GM21576 (cell line): ENCODE data around the gene ZMIZ1.

Experiments used
- ATAC-seq: cut with Tn5 transposase; IDR thresholded peaks from one replicate; pipeline ENCODE4 v1.9.1; 2021; ENCODE audit warnings: mild to moderate bottlenecking, moderate library complexity; ENCODE audit not compliant: unreplicated experiment

Gene ZMIZ1

DNA sequence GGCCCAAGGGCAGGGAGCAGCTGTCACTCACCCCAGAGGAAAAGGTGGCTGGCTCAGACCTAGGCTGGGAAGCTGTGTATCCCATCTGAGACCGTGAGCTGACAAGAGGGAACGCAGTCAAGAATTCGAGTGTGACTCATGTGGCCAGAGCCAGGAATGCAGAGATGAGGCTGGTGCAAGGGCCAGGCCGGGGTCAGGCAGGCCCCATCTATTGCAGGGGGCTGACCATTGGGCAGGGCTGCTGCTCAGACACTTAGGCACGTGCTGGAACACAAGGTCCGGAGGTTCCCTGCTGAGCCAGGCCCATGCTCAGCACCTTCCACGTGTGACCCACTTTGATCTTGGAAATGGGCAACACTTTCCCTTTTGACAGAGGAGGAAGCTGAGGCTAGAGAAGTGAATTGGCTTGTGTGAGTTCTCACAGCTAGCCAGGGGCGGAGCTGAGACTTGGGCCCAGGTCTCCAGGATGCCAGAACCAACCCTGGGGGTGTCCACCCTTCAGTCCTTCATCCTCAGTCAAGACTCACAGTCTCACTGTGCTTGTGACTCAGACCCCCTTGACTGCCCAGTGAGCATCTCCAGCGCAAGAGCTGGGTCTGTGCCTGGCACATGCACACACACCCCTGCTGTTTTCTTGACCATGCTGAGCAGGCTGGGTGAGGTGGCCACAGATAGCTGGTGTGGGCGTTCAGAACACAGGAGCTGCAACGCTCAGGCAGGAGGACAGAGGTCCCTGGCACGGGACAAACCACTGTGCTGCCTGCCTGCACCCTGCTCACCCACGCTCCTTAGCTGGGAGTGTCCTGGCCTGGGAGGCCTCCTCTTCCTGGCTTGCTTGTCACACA lies 230.9 kb downstream of the ZMIZ1 start:
- ATAC-seq = no peak

DNA sequence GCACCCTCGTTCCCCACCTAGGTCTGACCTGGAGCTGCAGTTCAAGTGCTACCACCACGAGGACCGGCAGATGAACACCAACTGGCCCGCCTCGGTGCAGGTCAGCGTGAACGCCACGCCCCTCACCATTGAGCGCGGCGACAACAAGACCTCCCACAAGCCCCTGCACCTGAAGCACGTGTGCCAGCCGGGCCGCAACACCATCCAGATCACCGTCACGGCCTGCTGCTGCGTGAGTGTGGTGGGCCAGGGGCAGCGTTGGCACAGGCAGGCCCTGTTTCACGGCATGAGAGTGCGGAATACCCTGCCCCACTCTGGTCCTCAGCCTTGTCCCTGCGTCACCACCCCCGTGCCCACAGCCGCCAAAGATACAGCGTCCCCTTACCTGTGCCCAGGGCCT lies 231.9 kb downstream of the ZMIZ1 start:
- no peak for ATAC-seq

DNA sequence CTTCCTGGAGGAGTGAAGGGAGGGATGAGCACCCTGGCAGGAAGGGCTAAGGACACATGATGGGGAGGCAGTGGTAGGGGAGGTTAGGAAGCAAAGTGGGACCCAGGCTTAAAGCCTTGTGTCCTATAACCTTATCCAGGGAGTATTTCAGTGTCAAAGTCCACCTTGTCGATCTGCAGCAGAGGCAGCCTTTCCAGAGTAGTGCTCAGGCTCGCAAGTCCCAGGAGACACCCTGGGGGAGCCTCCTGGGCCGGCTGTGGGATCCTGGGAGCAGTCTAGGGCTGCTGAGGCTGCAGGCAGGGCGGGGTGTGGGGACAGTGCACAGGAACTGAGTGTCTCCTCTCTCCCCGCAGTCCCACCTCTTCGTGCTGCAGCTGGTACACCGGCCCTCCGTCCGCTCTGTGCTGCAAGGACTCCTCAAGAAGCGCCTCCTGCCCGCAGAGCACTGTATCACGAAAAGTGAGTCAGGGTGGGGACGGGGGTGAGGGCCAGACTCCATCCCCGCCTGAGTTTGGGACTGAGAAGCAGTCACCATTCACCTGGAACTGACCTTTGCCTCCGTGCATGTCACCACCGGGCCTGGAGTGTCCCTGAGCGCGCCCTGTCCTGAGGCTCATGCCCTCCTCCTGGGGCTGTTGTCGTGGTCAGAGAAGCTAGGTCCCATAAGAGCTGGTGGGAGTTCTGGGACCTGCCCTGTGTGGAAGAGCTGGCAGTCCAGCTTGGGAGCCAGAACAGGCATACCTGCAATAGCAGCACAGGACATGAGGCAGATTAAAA lies 233.2 kb downstream of the ZMIZ1 start:
- no peak for ATAC-seq

DNA sequence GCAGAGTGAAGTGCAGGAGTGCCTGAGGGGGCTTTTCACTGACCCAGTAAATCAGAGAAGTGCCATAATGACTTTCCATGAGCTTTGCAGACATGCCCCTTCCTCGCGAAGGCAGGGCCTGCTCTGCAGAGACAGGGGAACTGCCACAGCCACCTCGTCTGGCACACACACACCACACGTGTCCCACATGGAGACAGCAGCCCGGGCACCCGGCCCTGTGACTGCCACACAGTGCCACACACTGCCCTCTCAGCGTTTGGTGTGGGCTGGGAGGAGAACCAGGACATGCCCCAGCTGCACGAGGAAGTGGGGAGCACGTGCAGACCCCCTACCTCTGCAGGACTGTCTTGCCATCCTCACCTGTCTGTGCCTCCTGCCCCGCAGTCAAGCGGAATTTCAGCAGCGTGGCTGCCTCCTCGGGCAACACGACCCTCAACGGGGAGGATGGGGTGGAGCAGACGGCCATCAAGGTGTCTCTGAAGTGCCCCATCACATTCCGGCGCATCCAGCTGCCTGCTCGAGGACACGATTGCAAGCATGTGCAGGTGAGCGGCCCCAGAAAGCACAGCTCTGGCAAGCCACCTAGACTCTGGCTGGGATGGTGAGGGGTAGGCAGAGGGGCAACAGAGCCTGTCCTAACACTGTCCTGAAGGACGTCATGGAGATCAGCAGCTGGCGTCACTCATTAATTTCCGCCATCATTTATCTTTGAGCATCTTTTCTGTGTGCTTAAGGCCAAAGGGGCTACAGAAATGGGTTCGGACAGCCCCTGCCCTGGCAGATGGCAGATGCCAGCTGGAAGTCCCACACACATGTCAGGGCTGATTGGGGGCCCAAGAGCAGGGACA lies 235.1 kb downstream of the ZMIZ1 start:
- ATAC-seq = no peak

DNA sequence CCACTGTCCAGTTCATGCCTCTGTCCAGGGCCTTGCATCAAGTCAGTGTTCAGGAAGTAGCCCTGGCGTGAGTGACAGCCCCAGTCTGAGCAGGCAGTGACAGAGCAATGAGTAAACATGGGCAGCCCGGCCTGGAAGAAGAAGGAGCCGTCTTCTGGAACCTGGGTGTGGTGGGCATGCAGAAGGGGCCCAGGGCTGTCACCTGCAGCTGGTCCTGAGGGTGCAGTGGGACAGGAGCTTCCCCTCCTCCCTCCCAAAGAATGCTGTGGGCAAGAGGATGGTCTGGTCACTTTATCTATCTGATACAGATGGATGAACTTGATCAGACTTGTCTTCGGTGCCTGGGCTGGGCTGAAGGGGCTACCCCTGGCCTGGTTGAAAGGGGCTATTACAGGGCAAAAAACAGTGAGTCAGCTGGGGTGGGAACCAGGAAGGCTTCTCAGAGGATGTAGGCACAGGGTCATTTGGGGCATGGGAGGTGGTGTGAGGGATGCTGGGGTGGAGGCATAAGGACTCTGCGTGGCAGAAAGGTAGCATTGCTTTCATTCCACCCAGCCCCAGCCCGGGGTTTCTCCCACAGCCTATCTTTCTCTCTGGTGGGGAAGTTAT lies 235.8 kb downstream of the ZMIZ1 start:
- no peak for ATAC-seq

DNA sequence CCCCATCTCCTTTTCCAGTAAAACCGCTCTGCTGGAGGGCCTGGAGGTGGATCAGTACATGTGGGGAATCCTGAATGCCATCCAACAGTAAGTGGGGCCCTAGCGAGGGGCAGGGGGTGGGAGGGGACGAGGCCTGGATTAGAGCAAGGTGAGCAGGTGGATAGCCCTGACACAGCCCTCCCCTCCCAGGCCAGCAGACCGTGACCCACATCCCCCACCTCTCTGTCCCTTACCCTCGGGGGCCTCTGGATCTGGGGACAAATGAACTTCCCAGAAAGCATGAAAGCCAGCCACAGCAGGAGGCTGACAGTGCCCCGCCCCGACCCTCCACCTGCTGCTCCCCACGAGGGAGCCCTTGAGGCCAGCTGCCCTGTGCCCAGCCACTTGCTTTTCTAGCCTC lies 236.7 kb downstream of the ZMIZ1 start:
- ATAC-seq = no peak

DNA sequence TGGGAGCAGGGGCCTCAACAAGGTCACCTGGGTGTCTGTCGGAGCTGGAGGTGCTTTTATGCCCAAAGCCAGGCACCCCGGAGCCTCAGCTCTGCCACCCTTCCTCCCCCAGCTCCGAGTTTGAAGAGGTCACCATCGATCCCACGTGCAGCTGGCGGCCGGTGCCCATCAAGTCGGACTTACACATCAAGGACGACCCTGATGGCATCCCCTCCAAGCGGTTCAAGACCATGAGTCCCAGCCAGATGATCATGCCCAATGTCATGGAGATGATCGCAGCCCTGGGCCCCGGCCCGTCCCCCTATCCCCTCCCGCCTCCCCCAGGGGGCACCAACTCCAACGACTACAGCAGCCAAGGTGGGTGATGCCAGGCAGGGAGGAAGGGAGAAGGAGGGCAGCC lies 237.2 kb downstream of the ZMIZ1 start:
- no peak for ATAC-seq

DNA sequence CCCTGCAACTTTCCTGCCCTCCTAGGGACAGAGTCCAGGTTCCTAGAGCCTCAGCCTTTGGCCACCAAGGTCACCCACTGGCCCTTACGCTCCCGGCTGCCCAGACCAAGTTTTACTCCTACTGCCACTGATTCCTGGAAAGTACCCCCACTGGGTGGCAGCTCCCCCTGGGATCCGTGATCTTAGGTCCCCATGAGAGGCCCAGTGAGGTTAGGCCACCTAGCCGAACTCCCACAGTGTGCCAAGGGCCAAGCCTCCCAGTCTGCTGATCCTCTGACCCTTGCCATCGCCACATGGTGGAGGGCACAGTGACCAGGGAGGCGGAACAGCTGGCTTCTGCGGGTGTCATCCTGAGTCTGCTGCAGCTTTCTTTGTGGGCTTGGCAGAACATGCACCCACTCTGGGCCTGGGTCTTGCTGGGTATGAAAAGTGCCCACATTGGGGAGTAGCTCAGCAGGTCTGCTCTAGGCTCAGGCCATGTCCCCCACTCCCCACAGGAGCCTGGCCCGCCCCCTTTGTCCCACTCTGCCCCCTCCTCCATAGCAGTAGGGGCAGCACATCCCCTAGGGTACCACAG lies 238.0 kb downstream of the ZMIZ1 start:
- ATAC-seq = no peak

DNA sequence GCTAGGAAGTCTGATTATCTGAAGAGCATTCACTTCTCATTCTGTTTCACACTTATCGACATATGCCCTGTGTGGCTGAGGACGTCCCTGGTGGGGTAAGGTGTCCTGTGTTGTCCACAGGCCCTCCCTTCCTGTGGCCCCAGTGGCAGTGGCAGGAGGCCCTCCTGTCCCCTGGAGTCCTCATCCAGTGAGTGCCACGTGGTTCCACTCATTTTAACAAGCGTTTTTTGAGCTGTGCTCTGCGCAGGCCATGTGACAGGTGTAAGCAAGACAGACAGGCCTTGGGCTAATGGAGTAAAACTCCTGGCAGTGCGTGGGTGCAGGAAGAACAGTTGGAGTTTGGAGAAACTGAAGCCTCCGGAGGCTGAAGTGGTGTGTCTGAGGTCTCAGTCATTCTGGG lies 239.2 kb downstream of the ZMIZ1 start:
- ATAC-seq = no peak

DNA sequence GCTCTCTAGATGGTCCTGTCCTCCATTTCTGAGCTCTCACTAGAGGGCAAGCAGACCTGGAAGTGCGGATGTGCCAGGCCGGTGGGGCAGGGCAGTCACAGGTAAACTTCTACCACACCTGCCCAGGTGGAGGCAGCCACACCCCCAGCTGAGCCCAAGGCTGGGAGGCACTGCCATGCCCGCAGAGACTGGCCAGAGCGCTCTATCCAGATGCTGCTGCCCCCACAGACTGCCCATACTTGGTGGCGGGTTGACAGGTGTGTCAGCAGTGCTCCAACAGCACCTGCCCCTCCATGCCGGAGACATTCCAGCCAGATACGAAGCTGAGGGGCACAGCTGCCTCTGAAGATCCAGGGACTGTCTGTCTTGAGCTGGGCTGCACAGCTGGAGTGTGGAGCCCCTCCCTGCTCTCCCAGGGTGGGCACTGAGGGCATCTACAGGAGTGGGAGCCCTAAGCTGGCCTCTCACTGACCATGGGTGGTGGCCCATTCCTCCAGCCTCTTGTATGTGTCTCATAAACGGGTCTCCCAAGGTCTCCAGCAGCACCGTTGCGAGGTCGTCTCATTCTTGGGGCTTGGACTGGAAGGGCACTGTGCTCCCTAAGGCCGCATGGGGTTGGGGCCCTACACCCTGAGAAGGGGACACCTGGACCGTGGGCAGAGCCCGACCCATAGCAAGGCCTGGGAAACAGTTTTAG lies 240.4 kb downstream of the ZMIZ1 start:
- no peak for ATAC-seq

DNA sequence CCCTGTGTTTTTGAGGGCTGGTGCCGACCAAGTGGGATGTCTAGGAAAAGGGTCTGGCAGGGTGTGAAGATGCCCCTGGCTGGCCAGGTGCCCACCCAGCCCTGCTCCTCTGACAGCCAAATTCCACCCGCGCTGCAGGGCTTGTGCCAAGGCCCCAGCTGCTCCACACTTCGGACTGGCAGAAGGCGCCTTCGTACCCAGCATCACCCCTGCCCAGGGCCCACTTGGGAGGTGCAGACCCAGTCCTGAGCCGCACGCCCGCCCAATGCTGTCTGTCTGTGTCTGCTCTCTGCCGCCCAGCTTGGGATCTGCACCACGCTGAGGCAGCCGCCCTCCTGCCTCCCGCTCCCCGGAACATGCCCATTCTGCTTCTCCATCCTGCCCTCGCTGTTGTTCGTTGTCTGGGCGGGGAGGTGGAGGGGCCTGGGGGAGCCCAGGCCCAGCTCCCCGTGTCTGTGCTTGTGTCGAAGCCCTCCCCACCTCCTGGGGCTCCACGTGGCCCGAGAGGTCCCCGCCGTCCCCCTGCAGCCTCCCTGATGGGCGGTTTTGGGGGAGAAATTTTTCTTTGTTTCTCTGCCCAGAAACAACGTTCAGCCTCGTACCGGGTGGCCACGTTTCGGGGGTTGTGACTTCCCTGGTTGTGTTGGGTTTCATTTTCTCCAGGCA lies 241.6 kb downstream of the ZMIZ1 start:
- ATAC-seq = no peak

DNA sequence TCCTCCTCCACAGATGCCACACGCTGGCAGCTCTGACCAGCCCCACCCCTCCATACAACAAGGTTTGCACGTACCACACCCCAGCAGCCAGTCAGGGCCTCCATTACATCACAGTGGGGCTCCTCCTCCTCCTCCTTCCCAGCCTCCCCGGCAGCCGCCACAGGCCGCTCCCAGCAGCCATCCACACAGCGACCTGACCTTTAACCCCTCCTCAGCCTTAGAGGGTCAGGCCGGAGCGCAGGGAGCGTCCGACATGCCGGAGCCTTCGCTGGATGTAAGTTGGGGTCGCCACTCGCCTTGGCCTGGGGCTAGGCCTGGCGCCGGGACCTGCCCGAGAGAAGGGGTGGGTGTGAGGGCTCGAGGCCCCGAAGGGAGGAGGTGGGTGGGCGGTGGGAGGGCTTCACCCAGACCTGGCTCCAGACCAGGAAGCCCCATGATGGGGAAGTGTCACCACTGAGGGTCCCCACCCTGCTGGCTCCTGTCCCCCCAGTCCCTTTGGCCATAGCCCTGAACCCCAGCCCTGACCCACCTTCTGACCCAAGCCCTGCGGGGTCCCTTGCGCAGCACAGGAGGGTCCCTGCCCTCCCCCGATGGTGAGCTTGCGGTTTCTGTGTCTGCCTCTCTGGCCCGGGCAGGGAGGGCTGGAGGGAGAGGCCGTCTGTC lies 242.3 kb downstream of the ZMIZ1 start:
- no peak for ATAC-seq

DNA sequence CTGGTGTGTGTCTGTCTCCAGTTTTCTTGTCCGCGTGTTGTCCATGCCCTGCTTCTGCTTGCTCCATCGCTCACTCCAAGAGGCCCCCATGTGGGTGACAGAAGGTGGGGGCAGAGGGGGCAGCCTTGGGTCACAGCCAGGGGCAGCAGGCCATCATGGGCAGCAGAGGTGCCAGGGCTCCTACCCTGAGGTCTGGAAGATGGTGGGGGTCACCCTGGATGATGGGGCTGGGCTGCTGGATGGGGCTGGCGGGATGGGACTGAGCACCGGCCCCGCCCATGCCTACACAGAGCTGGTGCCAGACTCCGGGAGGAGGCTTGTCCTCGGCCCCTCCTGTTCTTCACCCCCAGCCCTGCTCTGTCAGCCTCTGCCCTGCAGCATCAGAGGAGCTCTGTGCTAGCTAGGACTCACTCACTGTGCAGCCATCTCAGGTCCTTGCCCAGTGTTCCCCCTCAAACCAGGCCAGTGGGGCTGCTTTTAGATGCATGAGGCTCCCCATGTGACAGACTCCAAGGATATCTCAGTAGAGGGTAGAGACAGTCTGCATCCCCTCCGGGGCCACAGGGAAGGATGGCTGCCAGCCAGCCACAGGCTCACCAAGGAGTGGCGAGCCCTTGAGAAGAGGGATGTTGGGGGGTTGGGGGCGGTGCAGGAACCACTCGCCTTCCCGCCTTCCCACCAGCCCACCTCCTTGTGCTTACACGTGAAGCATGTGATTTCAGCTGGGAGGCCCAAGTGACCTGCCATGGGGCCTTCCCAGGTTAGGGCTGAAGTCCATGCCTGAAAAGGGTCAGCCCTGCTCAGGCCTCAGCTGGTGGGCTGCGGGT lies 243.0 kb downstream of the ZMIZ1 start:
- ATAC-seq = no peak

DNA sequence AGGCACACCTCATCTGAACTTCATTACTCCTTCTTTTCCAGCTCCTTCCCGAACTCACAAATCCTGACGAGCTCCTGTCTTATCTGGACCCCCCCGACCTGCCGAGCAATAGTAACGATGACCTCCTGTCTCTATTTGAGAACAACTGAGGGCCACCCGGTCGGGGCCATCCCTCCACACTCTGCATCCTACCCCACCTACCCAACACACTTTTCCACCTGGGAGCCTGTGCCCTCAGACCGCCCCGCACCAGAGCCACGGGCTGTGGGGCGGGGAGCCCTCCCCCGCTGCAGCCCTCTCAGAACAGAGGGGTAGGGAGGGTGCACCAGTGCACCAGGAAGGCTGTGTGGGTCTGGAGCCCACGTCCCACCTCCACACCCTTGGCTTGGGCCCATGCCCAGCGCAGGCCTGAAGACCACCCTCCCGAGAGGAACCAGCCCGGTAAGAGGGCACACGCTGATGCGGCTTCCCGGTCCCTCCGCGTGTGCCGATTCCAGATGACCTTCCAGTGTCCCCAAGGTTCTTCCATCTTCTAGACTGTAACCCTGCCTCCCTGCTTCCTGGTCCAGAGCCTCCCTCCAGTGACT lies 243.9 kb downstream of the ZMIZ1 start:
- ATAC-seq = no peak

DNA sequence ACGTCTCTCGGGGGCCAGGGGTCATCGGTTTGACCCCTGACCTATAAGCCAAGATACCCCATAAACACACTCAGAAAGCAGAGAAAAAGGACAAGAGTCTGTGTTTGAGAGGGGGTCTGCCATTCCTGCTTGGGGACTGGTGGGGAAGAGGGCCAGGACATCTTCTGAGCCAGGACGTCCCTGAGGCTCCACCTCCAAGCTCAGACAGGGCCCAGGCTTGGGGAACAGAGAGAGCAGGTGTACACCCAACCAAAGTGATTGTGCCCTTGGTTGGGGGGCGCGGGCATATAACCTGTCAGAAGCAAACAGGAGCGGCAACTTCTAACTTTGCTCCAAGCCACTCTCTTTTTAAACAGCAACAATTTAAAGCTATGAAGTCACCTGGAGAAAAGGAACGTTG lies 244.6 kb downstream of the ZMIZ1 start:
- ATAC-seq = no peak

DNA sequence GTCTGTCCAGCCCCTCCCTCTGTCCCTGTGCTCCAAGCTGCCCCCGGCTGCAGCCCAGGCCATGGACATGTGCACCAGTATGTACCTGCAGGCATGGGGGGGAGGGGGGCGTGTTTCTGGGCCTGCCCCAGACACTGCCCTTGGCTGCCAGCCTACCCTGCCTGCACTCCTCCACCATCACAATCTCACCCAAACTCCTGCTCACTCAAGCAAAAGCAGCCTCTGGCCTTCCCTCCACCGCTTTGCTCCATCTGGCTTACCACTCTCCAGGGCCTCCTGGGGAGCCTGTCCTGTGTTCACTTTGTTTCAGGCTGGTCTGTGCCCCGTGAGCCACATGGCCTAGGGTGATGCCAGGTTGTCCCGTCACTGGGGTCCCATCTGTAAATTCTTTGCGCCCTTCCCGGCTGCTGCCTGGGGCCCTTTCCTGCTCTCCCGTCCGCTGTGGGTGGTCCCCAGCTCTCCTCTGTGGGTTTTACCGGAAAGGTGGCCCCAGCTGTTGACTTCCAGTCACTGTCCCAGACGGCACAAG lies 245.2 kb downstream of the ZMIZ1 start:
- no peak for ATAC-seq

DNA sequence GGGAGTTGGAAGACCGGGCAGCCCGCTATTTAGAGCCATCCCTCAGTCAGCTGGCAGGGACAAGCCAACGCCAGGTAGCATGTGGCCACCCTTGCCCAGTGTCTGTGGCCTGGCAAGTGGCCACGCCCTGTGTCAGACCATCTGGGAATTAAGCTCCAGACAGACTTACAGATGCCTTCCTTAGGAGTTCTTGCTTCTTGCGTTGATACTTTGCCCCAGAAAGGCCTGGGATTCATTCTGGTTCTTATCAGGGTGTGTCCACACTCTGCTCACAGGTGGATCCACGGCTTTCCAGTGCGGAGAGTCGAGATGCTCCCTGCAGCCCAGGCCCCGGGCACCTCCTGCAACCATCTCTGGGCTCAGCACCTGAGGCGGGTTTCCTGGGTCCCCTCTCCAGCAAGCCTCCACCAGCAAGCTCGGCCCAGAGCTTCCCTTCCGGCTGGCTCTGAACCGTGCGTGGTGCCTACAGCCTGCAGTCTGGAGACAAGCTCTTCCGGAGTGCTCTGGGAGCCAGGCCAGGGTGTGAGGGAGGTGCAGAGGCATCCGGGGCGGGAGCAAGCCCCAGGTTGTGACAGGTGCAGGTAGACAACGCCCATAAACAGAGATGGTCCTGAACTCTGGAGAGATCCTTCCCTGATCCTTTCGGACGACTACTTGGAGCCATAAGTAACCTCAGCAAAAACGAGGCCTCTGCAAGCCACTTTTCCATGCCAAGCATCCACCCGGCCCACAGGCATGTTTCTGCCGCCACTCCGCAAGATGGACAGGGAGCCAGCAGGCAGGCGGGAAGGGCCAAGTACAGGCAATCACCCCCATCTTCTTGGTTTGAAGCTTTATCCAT lies 246.2 kb downstream of the ZMIZ1 start:
- no peak for ATAC-seq
